NCI-H187 treated with DMSO at 0.1 percent for 48 hours (cell line): Measurements from ENCODE around the gene ERC2.
"Not testable (repeated sequence)": the region's sequence is repeated elsewhere in the genome, so short reads cannot be mapped to it uniquely, and the experiment has no call there.

Source experiments
- DNase-seq: peaks from one replicate; lab custom pipeline; 2025; lab: John Stamatoyannopoulos, UW

ERC2 gene

DNA sequence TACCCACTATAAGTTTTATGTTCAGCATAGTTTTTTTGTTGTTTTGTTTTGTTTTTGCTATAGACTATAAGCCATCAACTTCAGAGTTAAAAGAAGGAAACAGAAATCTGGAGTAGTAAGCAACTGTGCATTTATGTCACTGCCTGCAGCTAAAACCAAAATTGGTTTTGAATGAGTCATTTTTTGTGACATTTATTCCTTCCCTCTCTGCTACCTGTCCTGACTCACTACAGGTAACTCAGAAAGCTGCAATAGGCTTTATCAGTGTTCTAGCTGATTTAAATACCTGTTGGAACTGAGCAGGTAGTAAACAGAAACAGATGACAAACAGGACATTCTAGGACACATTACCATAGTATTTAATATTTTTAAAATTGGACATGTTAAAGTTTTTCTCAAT, 587.9 kb downstream of the ERC2 start:
- no peak for DNase-seq

DNA sequence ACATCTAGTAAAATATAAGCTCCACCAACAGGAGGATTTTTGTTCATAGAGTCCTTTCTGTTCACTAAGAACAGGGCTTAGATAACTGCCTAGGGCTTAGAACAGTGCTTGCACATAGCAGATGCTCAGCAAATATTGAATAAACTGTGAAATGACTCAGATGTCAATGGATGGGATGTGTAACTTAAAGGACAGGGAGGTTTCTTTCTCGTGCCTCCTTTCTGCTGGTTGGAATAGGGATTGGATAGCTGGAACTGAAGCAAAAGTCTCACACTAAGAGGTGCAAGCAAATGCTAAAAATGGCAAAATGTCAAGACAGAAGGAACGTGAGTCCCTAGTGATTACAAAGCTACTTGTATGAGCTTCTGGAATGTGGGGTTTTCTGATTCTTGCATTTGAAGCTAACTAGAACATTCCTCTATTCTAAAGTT, 588.4 kb downstream of the ERC2 start:
- DNase-seq = no peak

DNA sequence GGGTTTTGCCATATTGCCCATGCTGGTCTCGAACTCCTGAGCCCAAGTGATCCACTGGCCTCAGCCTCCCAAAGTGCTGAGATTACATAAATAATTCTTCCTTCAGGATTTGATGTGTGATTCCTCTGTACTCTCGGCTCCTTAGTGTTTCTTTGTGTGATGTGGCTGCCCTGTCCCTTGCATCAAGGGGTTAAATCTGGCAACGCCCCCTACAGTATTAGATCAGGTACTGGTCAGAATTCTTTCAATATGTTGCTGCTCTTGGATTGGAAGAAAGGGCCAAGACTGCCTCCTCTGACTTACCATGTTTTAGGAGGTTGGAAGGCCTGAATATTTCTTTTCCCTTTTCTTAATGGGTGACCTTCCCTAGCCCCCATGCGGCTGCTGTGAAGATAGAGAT, 590.6 kb downstream of the ERC2 start:
- no peak for DNase-seq

DNA sequence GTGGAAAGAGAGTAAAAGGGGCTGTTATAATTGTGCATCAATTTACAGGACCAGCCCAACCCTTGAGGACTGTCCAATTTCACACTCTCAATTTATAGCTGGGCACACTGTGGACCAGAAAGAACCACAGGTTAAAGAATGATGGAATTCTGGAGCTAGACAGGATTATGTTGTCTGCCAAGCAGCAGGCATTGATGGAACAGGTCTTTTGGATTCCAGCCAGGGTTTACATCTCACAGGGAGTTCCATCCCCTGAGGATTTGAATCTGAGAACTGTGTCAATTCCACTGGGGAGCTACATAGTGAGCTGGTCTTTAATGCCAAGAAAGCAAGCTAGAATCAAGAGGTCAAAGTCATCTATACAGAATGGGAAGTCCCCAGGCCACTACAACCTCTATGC, 591.7 kb downstream of the ERC2 start:
- no peak for DNase-seq

DNA sequence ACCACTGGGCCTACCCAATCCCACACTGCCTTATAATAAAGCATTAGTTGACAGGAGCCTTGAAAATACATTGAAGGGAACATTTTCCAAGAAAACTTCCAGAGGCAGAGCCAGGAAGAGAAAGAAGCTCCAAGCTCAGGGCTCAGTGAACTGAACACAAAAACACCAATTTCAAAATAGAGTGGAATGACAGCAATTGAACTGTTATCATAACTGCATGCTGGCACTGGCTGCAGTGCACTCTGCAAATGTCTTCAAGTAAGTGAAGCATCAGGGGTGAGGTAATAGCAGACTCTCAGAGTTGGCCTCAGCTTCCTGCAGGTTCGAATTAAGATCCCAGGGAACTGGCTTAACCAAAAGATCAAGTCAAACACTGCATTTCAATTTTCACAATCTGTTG, 593.2 kb downstream of the ERC2 start:
- DNase-seq = no peak

DNA sequence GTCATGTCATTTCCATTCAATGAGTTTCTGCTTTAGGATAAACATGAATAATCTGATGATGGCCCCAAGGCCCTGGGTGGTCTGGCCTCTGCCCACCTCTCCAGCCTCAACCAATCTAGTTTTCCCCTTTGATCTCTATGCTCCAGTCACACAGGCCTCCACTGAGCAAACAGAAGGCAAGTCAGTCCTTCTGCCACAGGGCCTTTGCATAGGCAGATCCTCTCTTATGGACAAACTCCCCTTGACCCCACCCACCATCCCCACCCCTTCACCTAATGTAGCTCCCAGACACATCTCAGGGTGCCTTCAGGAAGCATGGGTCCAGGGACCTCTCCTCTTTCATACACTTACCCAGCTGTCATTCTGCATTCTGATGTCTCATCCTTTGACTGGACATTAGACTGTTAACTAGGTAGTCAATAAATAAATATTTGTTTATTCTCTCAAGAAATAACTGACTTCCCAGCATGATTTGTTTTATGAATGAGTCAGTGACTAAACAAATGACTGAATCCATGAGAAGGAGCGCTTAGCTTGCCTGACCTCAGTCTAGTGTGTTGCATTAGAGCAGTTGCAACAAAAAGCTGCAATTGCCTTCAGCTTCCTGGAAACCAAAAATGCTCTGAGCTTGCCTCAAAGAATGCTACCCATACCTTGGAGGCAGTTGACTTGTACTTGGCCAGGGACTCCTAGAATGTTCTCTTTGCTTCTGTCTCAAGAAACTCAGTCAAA, 594.6 kb downstream of the ERC2 start:
- DNase-seq = no peak

DNA sequence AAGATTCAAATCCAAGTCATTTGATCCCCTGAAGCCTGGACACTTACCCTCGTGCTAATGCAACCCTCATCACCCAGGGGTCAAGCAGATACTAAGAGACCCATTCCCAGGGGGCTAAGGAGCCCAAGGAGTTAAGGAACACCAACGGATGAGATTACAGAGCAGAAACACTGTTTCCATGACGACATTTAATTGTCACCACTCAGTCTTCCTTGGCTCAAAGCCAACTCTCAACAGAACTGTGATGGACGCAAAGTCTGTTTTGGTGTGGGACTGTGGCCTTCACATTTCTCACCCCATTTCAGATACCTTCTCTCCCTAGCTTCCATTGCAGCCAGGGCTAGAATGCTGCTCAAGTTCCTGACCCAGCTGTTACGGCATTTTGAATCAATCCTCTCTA, 597.7 kb downstream of the ERC2 start:
- DNase-seq = no peak

DNA sequence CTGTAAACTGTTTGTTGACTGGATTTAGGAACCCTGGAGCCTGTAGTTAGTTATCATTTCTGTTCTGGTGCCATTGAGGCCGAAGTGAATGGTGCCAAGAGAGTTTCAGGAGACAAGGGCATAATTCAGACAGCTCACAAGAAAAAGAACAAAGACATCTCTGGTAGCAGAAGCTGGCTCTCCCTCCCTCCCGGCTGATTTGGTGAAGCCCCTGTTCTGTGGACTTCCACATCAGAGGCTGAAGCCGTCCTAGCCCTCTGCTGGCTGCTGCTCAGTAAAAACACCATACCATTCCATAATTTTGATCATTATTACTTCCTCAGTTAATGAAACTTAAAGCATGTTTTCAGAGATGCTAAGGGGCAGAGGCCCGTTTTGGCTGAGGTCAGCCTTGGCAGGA, 599.9 kb downstream of the ERC2 start:
- no peak for DNase-seq

DNA sequence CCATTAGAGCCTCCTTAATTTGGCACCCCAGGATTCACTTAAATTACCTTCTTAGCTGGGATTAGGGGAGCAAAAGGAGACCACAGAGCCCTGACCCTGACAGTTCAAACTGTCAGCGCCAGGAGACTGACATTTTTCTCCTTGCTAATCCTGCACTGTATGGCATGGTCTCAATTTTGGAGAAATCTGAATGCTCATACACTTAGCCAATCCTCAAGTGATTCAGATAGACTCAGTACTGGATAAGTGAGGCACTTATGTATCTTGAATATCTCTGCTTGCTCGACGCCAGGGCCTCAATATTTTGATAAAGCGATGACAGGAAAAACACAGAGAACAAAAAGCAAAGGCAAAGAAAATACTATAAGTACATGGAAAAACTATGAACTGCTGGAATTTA, 605.2 kb downstream of the ERC2 start:
- DNase-seq = no peak

DNA sequence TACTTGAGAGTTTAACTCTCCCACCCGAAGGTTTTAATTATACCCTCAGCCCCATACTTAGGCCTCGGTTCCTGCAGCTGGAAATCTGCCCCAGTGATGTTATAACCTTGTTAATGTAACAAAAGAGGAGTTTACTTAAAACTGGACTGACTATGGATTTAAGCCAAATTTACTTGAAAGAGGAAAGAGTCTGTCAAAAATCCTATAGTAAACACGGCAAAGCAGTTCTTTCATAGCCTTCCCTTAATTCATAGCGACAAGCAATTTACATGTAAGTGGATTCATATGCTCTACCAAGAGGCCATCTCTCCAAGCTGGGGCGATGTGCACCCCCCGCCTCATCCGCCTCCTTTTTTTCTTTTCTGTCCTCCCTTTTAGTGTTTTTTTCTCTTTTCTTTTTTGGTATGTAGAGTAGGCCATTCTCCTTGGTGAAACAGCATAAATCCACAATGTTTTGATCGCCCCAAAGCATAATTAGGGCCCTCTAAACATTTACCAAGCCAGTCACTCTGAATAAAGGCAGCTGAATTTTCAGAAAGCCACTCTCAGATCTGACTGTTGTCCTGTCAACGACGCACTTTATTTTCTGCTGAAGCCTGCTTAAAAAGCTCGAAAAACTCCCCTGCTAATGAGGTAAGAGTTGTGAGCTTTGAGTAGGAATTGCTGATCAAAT, 608.1 kb downstream of the ERC2 start:
- no peak for DNase-seq

DNA sequence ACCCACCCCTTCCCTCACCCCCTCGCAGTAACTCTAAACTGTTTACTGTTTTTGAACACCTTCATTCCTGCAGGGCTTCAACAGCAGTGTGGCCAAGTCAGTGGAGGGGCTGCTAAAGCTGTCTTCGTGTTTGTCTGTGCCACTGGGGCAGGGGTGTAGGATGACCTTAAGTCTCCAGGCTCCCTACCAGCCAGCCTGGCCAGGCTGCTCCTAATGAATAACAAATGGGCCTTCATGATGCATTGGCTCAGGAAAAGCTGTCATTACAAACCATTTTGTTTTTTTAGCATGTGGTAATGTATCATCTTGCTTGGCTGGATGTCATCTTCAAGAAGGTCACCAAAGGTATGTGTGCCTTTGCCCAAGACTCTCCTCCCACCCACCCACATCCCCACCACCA, 609.0 kb downstream of the ERC2 start:
- no peak for DNase-seq

DNA sequence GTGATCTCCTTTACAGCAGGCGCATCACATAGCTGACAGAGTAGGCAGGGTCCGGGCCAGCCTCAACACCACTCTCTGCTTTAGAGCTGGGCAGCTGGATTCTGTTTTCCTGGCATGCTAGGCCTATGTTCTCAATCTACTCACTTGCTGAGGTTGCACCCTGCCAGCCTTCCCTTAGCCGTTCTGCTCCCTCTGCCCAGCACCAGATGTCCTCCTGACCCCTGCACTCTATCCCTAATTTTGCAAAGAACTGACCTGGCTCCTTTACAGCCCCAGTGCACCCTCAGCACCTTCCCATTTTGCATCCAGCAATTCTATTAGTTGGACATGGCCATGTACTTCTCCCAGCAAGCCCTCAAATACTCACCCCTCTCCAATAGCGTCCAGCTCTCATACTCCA, 609.5 kb downstream of the ERC2 start:
- no peak for DNase-seq

DNA sequence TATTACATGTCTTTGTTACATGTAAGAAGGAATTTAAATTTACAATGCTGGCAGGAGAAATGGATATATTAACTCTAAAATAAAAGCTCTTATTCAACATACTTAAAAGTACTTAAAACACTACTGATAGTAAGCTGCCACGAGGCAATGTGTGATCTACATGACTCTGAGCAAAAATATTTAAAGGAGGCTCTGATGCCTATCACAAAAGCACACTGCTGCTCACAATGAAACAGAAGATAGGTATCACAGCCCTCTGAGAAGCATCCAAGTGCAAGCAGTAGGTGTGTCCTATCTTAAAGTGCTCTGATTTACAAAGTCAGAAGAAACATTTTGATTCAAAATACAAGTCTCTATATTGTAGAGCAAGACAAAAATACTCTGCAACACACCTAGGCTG, 610.0 kb downstream of the ERC2 start:
- DNase-seq = no peak

DNA sequence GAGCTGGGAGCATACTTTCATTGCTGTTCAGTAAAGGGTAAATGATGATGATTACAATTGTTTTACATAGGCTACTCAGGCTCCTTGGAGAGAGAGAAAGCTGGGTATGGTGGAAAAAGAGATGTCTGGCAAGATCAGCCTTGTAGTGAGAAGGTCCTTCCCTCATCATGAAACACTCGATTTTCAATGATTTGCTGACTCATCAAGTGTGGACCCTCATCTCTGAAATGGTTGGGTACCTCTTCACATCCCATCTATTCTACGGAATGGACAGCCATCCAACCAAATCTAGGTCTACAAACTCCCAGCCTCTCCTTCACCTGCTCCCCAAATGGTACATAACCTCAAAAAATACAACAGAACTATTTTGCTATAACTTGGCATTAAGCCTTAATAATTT, 610.6 kb downstream of the ERC2 start:
- no peak for DNase-seq

DNA sequence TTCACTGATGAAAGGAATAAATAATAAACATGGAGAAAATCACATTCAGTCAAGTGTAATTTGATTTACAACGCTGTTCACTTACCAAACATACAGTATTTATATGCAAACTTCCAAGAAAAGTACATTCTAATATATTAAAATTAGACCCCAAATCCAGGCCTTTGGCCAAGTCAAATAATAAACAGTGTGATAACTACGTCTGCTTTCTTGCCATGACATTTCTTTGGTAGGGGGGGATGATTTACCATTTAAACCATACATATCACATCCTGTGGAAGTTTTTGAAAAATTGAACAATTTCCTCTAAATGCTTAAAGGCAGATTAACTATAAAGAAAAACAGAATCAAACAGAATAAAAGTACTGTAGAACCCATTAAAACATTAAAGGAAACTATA, 613.0 kb downstream of the ERC2 start:
- no peak for DNase-seq

DNA sequence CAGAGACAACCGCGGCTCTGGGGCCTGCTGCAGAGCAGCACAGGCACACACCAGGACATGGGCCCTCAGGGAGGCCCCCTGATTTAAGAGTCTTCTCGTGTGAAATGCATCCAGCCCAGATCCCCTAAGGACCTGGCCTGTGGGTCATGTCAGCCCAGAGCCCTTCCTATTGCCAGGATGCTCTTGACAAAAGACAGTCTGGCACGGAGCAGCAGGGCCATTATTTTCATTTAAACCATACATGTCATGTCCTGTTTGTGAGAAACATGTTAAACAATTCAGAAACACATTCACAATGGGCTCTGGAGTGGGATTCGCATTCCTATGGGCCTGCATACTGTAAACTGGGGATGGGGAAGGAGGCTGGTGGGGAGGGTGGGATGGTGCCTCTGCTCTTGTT, 613.8 kb downstream of the ERC2 start:
- no peak for DNase-seq

DNA sequence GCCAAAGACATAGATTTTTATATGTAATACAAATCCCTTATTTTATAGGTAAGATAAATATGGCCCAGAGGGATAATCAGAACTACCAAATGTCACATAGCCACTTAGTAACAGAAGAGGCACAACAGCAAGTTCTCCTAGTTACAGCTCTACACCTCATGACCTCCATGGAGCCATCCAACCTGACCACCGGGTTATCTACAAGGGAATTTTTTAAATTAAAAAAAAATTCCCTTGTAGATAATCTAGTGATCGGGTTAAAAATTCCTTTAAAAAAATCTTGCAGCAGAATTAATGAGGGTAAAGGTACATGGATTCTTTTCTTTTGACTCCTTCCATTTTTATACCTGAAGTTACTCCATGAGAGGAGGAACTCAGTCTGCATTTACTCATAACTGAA, 615.9 kb downstream of the ERC2 start:
- no peak for DNase-seq

DNA sequence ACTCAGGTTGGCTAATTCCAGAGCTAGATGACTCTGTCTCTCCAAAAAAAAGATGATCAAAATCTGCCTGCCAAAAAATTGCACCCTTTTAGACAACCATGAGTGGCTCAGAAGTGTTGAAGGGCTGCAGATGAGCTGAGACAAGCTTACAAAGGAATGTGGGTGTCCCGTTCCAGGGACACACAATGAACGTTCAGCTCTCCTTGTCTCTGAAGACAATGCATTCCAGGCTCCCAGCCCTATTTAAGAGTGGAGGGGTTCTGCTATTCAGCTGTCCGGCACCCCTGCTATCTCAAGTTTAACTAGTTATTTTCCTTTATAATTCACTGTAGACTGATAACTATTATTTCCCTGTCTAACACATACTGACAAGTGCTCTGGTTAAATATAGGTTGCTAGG, 626.1 kb downstream of the ERC2 start:
- DNase-seq = no peak

DNA sequence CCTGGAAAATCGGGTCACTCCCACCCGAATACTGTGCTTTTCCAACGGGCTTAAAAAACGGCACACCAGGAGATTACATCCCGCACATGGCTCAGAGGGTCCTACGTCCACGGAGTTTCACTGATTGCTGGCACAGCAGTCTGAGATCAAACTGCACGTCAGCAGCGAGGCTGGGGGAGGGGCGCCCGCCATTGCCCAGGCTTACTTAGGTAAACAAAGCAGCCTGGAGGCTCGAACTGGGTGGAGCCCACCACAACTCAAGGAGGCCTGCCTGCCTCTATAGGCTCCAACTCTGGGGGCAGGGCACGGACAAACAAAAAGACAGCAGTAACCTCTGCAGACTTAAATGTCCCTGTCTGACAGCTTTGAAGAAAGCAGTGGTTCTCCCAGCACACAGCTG, 636.4 kb downstream of the ERC2 start:
- DNase-seq = not testable (repeated sequence)

DNA sequence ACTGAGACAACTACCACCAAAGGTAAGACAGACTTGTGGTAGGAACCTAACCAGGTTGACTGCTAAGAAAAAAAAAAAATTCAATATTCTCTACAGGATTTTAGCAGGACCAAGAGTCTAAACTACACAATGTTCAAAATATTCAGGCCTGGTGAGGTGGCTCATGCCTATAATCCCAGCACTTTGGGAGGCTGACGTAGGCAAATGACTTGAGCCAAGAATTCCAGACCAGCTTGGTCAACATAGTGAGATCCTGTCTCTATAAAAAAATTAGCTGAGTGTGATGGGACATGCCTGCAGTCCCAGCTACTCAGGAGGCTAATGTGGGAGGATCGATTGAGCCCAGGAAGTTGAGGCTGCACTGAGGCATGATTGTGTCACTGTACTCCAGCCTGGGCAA, 639.6 kb downstream of the ERC2 start:
- DNase-seq = no peak

DNA sequence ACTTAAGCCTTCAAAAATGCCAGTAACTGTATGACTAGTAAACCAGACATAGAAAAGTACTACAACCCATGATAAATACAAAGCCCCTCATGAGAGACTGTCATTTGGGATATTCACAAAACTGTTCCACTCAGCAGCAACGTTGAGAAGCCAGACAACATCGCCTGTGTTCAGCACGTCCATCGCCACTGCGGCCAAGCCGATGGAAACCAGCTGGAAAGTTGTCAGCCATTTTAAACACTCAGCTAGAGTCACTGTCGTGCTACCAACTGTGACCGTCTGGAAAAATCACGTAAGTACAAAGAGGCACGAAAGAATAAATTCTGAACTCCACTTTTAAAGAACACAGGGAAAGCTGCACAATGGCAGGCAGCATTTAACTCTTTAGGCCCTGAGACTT, 640.5 kb downstream of the ERC2 start:
- no peak for DNase-seq

DNA sequence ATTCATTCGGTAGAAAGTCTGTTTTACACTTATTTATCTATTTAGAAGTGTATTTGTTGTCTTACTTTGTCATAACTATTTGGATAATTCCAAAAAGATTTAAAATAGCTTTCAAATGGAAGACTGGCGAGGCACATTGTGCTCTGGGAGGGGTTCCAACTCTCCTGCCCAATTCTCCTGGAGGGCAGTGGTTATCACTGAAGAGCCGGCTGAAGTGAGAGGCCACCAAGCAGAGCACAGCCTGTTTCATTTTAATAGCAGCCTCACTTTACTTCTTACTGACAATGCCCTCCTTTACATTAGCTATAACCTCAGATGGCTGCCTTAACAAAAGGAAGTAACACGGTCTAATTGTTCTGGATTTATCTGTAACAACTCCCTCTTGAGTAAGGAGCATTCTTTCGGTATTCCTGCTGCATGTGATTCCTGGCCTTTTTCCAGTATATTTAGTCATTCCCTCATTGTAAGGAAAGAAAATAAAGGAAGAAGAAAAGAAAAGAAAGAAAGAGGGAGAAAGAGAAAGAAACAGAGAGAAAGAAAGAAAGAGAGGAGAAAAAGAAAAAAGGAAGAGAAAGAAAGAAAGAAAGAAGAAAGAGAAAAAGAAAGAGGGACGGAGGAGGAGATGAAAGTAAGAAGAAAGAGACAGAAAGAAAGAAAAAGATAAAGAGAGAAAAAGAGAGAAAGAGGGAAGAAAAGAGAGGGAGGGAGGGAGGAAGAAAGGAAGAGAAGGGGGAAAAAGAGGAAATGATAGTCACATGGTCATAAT, 641.4 kb downstream of the ERC2 start:
- DNase-seq = no peak

DNA sequence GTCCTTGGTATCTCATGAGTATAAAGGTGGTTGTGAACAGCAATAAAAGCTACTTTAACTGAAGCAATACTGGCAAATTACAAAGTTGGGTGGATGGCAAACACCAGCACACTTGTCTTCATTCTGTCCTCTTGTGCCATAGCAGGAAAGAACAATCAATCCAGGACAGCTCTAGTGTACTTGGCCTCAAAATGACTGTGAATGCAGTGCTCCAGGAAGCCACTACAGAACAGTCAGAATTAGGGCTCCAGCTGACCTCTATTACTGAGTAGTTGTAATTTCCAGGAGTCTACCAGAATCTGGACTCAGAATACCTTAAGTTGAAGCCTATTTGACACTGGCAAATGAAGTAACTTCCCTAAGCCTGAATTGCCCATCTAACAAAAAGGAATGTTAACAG, 642.2 kb downstream of the ERC2 start:
- no peak for DNase-seq
